ENCODE measurements around the gene UCP3.

- TF ChIP-seq, protein P1, sequence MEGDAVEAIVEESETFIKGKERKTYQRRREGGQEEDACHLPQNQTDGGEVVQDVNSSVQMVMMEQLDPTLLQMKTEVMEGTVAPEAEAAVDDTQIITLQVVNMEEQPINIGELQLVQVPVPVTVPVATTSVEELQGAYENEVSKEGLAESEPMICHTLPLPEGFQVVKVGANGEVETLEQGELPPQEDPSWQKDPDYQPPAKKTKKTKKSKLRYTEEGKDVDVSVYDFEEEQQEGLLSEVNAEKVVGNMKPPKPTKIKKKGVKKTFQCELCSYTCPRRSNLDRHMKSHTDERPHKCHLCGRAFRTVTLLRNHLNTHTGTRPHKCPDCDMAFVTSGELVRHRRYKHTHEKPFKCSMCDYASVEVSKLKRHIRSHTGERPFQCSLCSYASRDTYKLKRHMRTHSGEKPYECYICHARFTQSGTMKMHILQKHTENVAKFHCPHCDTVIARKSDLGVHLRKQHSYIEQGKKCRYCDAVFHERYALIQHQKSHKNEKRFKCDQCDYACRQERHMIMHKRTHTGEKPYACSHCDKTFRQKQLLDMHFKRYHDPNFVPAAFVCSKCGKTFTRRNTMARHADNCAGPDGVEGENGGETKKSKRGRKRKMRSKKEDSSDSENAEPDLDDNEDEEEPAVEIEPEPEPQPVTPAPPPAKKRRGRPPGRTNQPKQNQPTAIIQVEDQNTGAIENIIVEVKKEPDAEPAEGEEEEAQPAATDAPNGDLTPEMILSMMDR (IDR thresholded peaks at IDR 0.05) = no peak
- no peak for TF ChIP-seq EZH2 (IDR thresholded peaks at IDR 0.05; ENCODE audit: borderline replicate concordance, insufficient read depth, low read depth, low read length, poor library complexity, severe bottlenecking)
Measured at GRCh38 chr11:73982990-73983740, 25.7 kb downstream of the UCP3 start.

Data from B cell (primary cell).